Endothelial cell of umbilical vein (primary cell): ENCODE data around the gene UBD. TPM values are rescaled to one million over a fixed set of nuclear protein-coding genes. Genes with fewer than 3 reads are reported as not detected.

Source experiments
- BruUV-seq: library from RNA; stranded (reverse); fragments of 400-500 nt; replicated peaks from 2 replicates; lab custom pipeline; 2021; lab: Mats Ljungman, UMichigan
- CTCF ChIA-PET: fragments of 300-600, 350-600 bp; sonication (Branson Sonifier 250); formaldehyde crosslinking; loops from one replicate; lab custom pipeline; 2021; ENCODE audit warnings: antibody characterized with exemption, inconsistent platforms; lab: Charles Lee
- POLR2A ChIA-PET: fragments of 300-600, 350-600 bp; sonication (Branson Sonifier 250); formaldehyde crosslinking; loops from one replicate; lab custom pipeline; 2021; ENCODE audit warnings: antibody characterized with exemption, inconsistent platforms; lab: Charles Lee
- DNase-seq: peaks from one replicate; pipeline ENCODE4 v3.0.0-alpha.2; 2011; ENCODE audit warnings: low read depth, low spot score
- FAIRE-seq: peaks from 2 replicates; lab custom pipeline; 2011; peaks lifted over from hg19 to GRCh38; lab: Jason Lieb, UNC
- H2AFZ ChIP-seq: 2 replicates; pipeline ENCODE4 v1.6.0; 2012; ENCODE audit warnings: low read depth, low read length, control low read depth, inconsistent platforms
- H3K27ac ChIP-seq: 2 replicates; pipeline ENCODE4 v1.5.1; 2011; ENCODE audit warnings: low read depth, mild to moderate bottlenecking, control low read depth, low read length, moderate library complexity; ENCODE audit not compliant: insufficient read depth
- H3K27me3 ChIP-seq, 2 experiments: 2 replicates each; pipeline versions ENCODE4 v1.6.0 to v1.6.1; 2011; ENCODE audit warnings: low read length in 2 of 2, mixed read lengths in 1 of 2; ENCODE audit not compliant: control insufficient read depth in 2 of 2, insufficient read depth in 2 of 2
- H3K36me3 ChIP-seq, 2 experiments: 2 replicates in 1 of 2; 3 replicates in 1 of 2; pipeline ENCODE4 v1.5.1; 2011; ENCODE audit warnings: low read length in 2 of 2, mild to moderate bottlenecking in 1 of 2, moderate library complexity in 1 of 2; ENCODE audit not compliant: control insufficient read depth in 2 of 2, insufficient read depth in 2 of 2; ENCODE audit errors: extremely low read depth in 1 of 2
- H3K4me1 ChIP-seq: 3 replicates; pipeline ENCODE4 v1.5.1; 2011; ENCODE audit warnings: mild to moderate bottlenecking, low read length; ENCODE audit not compliant: control insufficient read depth, insufficient read depth; ENCODE audit errors: extremely low read depth
- H3K4me2 ChIP-seq: 2 replicates; pipeline ENCODE4 v1.6.1; 2011; ENCODE audit warnings: low read length, control low read depth, mixed read lengths; ENCODE audit not compliant: insufficient read depth
- H3K4me3 ChIP-seq, 3 experiments: fragments of 200-600 bp in 1 of 3; sonication (generic), shearing (Covaris generic) in 1 of 3; replicated peaks in 1 of 3; 2 replicates each; pipeline ENCODE4 v1.5.1; 2011 to 2016; ENCODE audit warnings: control low read depth in 3 of 3, low read length in 3 of 3, mild to moderate bottlenecking in 2 of 3, inconsistent platforms in 1 of 3, low read depth in 1 of 3, moderate library complexity in 1 of 3; ENCODE audit not compliant: insufficient read depth in 1 of 3
- H3K79me2 ChIP-seq: 2 replicates; pipeline ENCODE4 v1.6.0; 2012; ENCODE audit warnings: low read length, inconsistent platforms; ENCODE audit not compliant: control insufficient read depth, insufficient read depth
- H3K9ac ChIP-seq: replicated peaks from 2 replicates; pipeline ENCODE3; 2011; ENCODE audit warnings: low read length, control low read depth; ENCODE audit not compliant: insufficient read depth; ENCODE audit errors: extremely low read depth
- H3K9me1 ChIP-seq: replicated peaks from 3 replicates; pipeline ENCODE4 v1.6.0; 2011; ENCODE audit warnings: mild to moderate bottlenecking, low read length; ENCODE audit not compliant: control insufficient read depth, insufficient read depth; ENCODE audit errors: extremely low read depth
- H3K9me3 ChIP-seq: replicated peaks from 2 replicates; pipeline ENCODE4 v1.5.1; 2012; ENCODE audit warnings: low read length, inconsistent platforms; ENCODE audit not compliant: control insufficient read depth, insufficient read depth
- H4K20me1 ChIP-seq: replicated peaks from 2 replicates; pipeline ENCODE3; 2011; ENCODE audit warnings: mild to moderate bottlenecking, low read length; ENCODE audit not compliant: control insufficient read depth, insufficient read depth; ENCODE audit errors: extremely low read depth
- CTCF ChIP-seq, 2 donors: IDR thresholded peaks; 1 replicate in 1 of 2; 2 replicates in 1 of 2; pipeline ENCODE4 v1.5.1; 2011; ENCODE audit warnings: low read length in 2 of 2, mild to moderate bottlenecking in 2 of 2, moderate library complexity in 2 of 2, control low read depth in 1 of 2, inconsistent platforms in 1 of 2, low read depth in 1 of 2; ENCODE audit not compliant: insufficient read depth in 1 of 2; ENCODE audit errors: extremely low read depth in 1 of 2
- EZH2 ChIP-seq: IDR thresholded peaks from 2 replicates; pipeline ENCODE4 v1.6.1; 2012; ENCODE audit warnings: borderline replicate concordance, low read depth, mild to moderate bottlenecking, moderate library complexity, low read length, inconsistent platforms; ENCODE audit not compliant: severe bottlenecking
- FOS ChIP-seq: IDR thresholded peaks from 2 replicates; pipeline ENCODE4 v1.6.1; 2011; ENCODE audit warnings: mild to moderate bottlenecking, low read length, moderate library complexity, borderline replicate concordance; ENCODE audit not compliant: insufficient read depth
- GATA2 ChIP-seq: IDR thresholded peaks from 2 replicates; pipeline ENCODE4 v1.7.0; 2011; ENCODE audit warnings: low read depth, mild to moderate bottlenecking, moderate library complexity, mixed read lengths, low read length; ENCODE audit not compliant: insufficient read length, insufficient read depth
- JUN ChIP-seq: IDR thresholded peaks from 2 replicates; pipeline ENCODE4 v1.6.1; 2011; ENCODE audit warnings: borderline replicate concordance, low read depth; ENCODE audit not compliant: insufficient read length, insufficient read depth
- MYC ChIP-seq: IDR thresholded peaks from one replicate; pipeline ENCODE4 v1.6.1; 2011; ENCODE audit warnings: mild to moderate bottlenecking, low read depth, low read length
- POLR2A ChIP-seq: IDR thresholded peaks from 2 replicates; pipeline ENCODE4 v1.6.1; 2012; ENCODE audit warnings: low read depth, mild to moderate bottlenecking, control low read depth, low read length
- POLR2AphosphoS5 ChIP-seq: IDR thresholded peaks from 2 replicates; pipeline ENCODE4 v1.6.1; 2012; ENCODE audit warnings: low read depth, mild to moderate bottlenecking, control low read depth, low read length, moderate library complexity; ENCODE audit not compliant: insufficient read depth
- dilution Hi-C: fragments of 300-500 bp; cut with MboI; formaldehyde crosslinking; loops from one replicate; pipeline ENCODE4 v1.15.0; 2019; ENCODE audit warnings: low sequenced_read_pairs; ENCODE audit not compliant: extremely low pct_ligation_motif_present
- intact Hi-C: fragments of 100-400 bp; cut with micrococcal nuclease; formaldehyde crosslinking; loops from one replicate; pipeline ENCODE4 v1.10.0; 2022
- polyA plus RNA-seq, 4 experiments: library from polyadenylated mRNA; depleted of rRNA in 3 of 4; stranded (reverse) in 3 of 4; unstranded in 1 of 4; fragments of >200 nt; gene quantifications; 2 replicates each; pipeline versions ENCODE4 v1.2.1 to v1.2.3, GENCODE V29; 2011 to 2012; ENCODE audit warnings: missing spikeins in 1 of 4
- total RNA-seq: library from RNA; stranded (reverse); gene quantifications from 2 replicates; pipeline ENCODE4 v1.2.3, GENCODE V29; 2021
- TF ChIP-seq, protein P1 (sequence below): IDR thresholded peaks from 2 replicates; pipeline ENCODE4 v1.6.1; 2011; ENCODE audit not compliant: insufficient read depth, insufficient read length

The UBD gene
- total and polyA plus RNA-seq, 2 donors (not counting 3 experiments of a cell fraction or from before 2014, with no cell fraction given): 0.10 to 0.31 TPM

DNA sequence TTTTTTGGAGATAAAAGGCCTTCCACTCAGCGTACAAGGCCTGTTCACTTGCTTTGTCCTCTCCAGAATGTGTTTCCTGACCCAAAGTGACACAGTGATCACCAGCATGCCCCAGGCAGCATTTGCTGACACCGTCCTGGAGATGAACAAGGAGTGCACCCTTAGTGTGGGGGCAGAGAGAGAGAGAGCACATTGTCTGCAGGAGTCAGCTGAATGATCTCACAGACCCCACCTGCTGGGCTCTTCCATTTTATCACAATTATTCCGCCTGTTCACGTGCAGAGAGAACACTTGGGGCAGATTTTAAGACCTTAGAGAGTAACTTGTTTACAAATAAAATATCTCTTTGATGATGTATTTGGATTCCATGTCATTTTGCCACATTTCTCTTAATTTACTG, 49.3 kb downstream of the UBD start:
- no peaks in the 10 kb centered on the region for H4K20me1 ChIP-seq
- H3K36me3 ChIP-seq: no peaks in the 10 kb centered on the region
- ChIA-PET POLR2A (no interaction called here), CTCF (no interaction called here)
- DNase-seq: no peak
- H3K4me3 ChIP-seq: no peak overlapping the region
- no peaks in the 10 kb centered on the region for H3K4me1 ChIP-seq
- no peak overlapping the region for H3K27ac ChIP-seq
- H3K79me2 ChIP-seq: no peaks in the 10 kb centered on the region
- no peak for FAIRE-seq
- H3K4me2 ChIP-seq: no peak overlapping the region
- dilution Hi-C loops (no loop called here), intact Hi-C loops (no loop called here)
- TF ChIP-seq GATA2: no peak
- TF ChIP-seq FOS: no peak
- TF ChIP-seq POLR2A: no peak
- TF ChIP-seq, protein P1, sequence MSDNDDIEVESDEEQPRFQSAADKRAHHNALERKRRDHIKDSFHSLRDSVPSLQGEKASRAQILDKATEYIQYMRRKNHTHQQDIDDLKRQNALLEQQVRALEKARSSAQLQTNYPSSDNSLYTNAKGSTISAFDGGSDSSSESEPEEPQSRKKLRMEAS: no peak
- no peak for TF ChIP-seq POLR2AphosphoS5
- TF ChIP-seq EZH2: no peak
- no peak for TF ChIP-seq MYC
- H3K9me1 ChIP-seq: no peaks in the 10 kb centered on the region
- no TSS peak for BruUV-seq
- no peak overlapping the region for H3K9ac ChIP-seq
- no peaks in the 10 kb centered on the region for H3K9me3 ChIP-seq
- H2AFZ ChIP-seq: no peak overlapping the region
- no peaks in the 10 kb centered on the region for H3K27me3 ChIP-seq

DNA sequence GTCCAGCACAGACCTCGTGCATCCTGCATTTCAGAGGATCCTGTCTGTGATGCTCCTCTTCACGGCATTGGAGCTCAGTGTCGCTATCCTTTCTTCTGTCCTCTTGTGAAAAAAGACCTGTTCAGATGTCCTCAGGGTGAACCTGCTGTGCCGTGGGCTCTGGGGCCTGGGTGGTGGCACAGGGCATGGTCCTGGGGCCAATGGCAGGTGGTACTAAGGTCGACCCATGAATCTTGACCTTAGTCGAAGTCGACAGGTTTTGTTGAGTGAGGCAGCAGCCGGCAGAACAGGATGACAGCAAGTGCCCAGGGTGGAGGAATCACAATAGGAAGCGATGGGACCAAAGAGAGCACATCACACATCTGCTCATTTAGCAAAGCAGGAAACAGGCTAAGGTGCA, 49.8 kb downstream of the UBD start:
- no peak overlapping the region for H3K27ac ChIP-seq
- no peaks in the 10 kb centered on the region for H3K9me1 ChIP-seq
- ChIA-PET CTCF (no interaction called here), POLR2A (no interaction called here)
- no peak for TF ChIP-seq CTCF (IDR thresholded peaks at IDR 0.05; ENCODE audit: extremely low read depth in 1 of 2, insufficient read depth in 1 of 2, low read depth in 1 of 2, low read length in 2 of 2)
- TF ChIP-seq JUN: no peak
- TF ChIP-seq POLR2AphosphoS5: no peak
- TF ChIP-seq POLR2A: no peak
- TF ChIP-seq, protein P1: no peak
- TF ChIP-seq MYC: no peak
- TF ChIP-seq GATA2: no peak
- no peak for TF ChIP-seq FOS
- no peak for TF ChIP-seq EZH2
- intact Hi-C loops (no loop called here), dilution Hi-C loops (no loop called here)
- BruUV-seq: no TSS peak
- FAIRE-seq (no peak), DNase-seq (no peak)
- H3K9me3 ChIP-seq: no peaks in the 10 kb centered on the region
- H4K20me1 ChIP-seq: no peaks in the 10 kb centered on the region
- H3K36me3 ChIP-seq: no peaks in the 10 kb centered on the region
- H3K4me1 ChIP-seq: no peaks in the 10 kb centered on the region
- no peak overlapping the region for H3K4me3 ChIP-seq
- no peak overlapping the region for H3K4me2 ChIP-seq
- no peak overlapping the region for H2AFZ ChIP-seq
- no peaks in the 10 kb centered on the region for H3K79me2 ChIP-seq
- H3K27me3 ChIP-seq: no peaks in the 10 kb centered on the region
- no peak overlapping the region for H3K9ac ChIP-seq
